Chondrocyte (in vitro differentiated cells): Measurements from ENCODE around the gene COTL1. TPM values are rescaled to one million over a fixed set of nuclear protein-coding genes. Genes with fewer than 3 reads are reported as not detected.

ENCODE experiments used
- DNase-seq: peaks from one replicate; pipeline ENCODE4 v3.0.0; 2021; ENCODE audit warnings: mixed read lengths, low spot score
- H3K27ac Mint-ChIP-seq: one replicate; pipeline ENCODE4 v1.8.0; 2021; ENCODE audit warnings: mild to moderate bottlenecking, moderate library complexity, mixed read lengths; ENCODE audit not compliant: unreplicated experiment
- H3K27me3 Mint-ChIP-seq: 2 replicates; pipeline ENCODE4 v1.8.0; 2021; ENCODE audit warnings: low read depth, mixed read lengths
- H3K36me3 Mint-ChIP-seq: 2 replicates; pipeline ENCODE4 v1.8.0; 2021; ENCODE audit warnings: low read depth, mixed read lengths
- H3K4me1 Mint-ChIP-seq: 2 replicates; pipeline ENCODE4 v1.8.0; 2021; ENCODE audit warnings: low read depth, mild to moderate bottlenecking, mixed read lengths
- H3K4me3 Mint-ChIP-seq: one replicate; pipeline ENCODE4 v1.8.0; 2021; ENCODE audit warnings: mild to moderate bottlenecking, moderate library complexity, mixed read lengths; ENCODE audit not compliant: unreplicated experiment
- H3K9me3 Mint-ChIP-seq: 2 replicates; pipeline ENCODE4 v1.8.0; 2021; ENCODE audit warnings: low read depth, mixed read lengths
- total RNA-seq: library from RNA; stranded (reverse); gene quantifications from 3 replicates; pipeline ENCODE4 v1.2.1, GENCODE V29; 2021
- TF ChIP-seq, protein P1 (sequence below): fragments of 200-600 bp; sonication (generic); IDR thresholded peaks from 2 replicates; pipeline ENCODE4 v1.5.0; 2021; ENCODE audit warnings: antibody characterized with exemption, mild to moderate bottlenecking, moderate library complexity

The COTL1 gene
- total RNA-seq, 1 donor from 2014 or later = 52.8 TPM

DNA sequence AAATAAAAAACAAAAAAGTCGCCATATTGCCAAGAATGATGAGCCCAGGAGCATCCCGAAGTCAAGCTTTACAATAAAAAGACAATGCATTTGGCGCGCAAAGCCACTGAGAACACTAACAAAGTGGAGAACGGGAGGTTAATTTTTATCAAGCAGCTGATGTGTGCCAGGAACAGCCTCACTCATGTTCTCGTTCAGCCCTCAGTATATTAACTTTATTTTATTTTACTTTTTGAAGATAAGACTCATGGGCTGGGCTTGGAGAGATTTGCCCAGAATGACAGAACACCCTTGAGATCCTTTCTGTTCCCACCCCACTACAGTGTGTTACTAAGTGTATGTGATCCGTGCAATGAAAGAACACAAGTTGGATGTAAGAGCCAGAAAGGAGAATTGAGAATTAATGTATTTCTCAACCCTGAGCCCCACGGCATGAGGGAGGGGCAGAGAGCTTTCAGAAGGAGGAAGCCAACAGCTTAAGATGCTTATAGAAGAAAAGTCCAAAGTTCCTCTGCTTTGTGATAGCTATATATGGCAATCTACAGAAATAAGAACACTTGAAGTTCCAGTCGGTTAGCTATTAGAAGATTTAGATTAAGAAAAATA is 48.4 kb downstream of the COTL1 start:
- TF ChIP-seq, protein P1, sequence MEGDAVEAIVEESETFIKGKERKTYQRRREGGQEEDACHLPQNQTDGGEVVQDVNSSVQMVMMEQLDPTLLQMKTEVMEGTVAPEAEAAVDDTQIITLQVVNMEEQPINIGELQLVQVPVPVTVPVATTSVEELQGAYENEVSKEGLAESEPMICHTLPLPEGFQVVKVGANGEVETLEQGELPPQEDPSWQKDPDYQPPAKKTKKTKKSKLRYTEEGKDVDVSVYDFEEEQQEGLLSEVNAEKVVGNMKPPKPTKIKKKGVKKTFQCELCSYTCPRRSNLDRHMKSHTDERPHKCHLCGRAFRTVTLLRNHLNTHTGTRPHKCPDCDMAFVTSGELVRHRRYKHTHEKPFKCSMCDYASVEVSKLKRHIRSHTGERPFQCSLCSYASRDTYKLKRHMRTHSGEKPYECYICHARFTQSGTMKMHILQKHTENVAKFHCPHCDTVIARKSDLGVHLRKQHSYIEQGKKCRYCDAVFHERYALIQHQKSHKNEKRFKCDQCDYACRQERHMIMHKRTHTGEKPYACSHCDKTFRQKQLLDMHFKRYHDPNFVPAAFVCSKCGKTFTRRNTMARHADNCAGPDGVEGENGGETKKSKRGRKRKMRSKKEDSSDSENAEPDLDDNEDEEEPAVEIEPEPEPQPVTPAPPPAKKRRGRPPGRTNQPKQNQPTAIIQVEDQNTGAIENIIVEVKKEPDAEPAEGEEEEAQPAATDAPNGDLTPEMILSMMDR = no peak
- Mint-ChIP-seq H3K4me3 (no peak overlapping the region), H3K36me3 (peaks cover 18% of the 10 kb centered on the region), H3K27me3 (no peaks in the 10 kb centered on the region), H3K27ac (no peak overlapping the region), H3K4me1 (peaks cover 7% of the 10 kb centered on the region), H3K9me3 (peaks cover 12% of the 10 kb centered on the region)
- DNase-seq = no peak

DNA sequence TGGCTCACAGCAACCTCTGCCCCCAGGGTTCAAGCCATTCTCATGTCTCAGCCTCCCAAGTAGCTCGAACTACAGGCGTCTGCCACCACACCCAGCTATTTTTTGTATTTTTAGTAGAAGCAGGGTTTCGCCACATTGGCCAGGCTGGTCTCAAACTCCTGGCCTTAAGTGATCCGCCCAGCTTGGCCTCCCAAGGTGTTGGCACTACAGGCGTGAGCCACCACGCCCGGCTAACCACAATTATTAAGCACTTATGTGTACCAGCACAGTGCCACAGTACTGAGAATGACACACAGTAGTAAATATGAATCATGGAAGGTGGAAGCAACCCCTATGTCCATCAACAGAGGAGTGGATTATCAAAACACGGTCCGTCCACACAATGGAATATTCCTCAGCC is 49.8 kb downstream of the COTL1 start:
- no peak for DNase-seq
- Mint-ChIP-seq H3K9me3 (peaks cover 12% of the 10 kb centered on the region), H3K36me3 (peaks cover 19% of the 10 kb centered on the region), H3K4me3 (no peak overlapping the region), H3K4me1 (peaks cover 7% of the 10 kb centered on the region), H3K27ac (no peak overlapping the region), H3K27me3 (no peaks in the 10 kb centered on the region)
- TF ChIP-seq, protein P1 = no peak

DNA sequence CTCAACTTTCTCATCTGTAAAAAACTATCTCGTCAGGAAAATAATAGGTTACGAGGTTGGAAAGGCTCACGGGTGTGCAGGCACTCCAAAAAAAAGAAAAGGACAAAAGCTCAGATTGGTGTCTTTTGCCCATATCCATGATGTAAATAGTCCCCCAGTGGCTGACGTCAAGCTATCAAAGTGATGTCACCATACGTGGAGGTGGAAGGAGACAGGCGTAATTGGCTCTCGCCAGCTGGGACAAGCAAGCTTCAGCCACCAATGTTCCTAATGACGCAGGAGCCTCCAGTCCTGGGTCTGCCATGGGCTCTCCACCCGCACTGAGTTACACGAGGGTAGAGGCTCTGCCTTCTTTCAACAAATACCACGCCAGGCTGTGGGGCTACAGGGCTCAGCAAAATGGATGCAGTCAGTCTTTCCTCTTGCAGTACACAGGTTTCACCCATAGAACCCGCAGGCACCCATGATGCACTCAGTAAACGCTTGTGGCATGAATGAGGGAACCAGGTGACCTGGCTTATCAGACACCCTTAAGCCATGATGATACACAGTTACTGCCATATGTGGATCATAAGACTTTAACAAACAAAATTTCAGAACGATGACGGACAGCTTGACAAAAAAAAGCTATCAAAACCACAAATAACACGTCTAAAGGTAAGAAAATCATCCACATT is 50.5 kb downstream of the COTL1 start:
- DNase-seq = no peak
- TF ChIP-seq, protein P1 = no peak
- Mint-ChIP-seq H3K4me3 (no peak overlapping the region), H3K4me1 (peaks cover 7% of the 10 kb centered on the region), H3K27ac (no peak overlapping the region), H3K36me3 (peaks cover 19% of the 10 kb centered on the region), H3K27me3 (no peaks in the 10 kb centered on the region), H3K9me3 (peaks cover 12% of the 10 kb centered on the region)

DNA sequence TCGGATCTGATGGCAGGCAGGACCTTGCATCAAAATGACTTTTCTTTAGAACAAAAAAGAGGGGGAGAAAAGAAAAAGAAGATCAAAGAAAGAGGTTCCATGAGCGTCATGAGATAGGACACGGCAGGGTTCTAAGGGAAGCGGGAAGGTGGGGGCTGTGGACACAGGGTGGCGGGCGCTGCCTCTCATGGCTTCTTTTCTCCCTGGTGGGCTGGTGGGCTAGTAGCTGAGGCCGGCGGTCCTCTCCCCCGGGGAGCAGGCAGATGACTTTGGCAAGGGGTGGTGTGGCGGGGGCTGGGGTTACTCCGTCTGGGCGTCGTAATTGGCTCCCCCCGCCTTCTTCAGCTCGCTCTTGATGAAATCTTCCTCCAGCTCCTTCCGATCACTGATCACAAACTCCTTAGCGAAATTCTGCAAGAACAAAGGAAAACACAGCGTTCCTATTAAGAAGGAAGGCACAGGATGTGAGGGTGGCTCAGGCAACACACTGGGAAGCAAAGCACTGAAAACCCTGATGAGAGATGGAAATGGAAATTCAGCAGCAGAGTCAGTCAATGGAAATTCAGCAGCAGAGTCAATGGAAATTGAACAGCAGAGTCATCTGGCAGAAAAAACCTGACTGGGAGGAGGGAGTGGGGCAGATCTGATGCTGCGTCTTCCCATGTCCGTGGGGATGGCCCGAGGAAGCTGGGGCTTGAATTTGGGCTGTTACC is 51.2 kb downstream of the COTL1 start:
- no peaks in the 10 kb centered on the region for H3K27me3 Mint-ChIP-seq
- H3K9me3 Mint-ChIP-seq = peaks cover 12% of the 10 kb centered on the region
- peaks cover 19% of the 10 kb centered on the region for H3K36me3 Mint-ChIP-seq
- no peak overlapping the region for H3K4me3 Mint-ChIP-seq
- H3K27ac Mint-ChIP-seq = no peak overlapping the region
- H3K4me1 Mint-ChIP-seq = peaks cover 7% of the 10 kb centered on the region
- no peak for DNase-seq
- TF ChIP-seq, protein P1 = no peak

DNA sequence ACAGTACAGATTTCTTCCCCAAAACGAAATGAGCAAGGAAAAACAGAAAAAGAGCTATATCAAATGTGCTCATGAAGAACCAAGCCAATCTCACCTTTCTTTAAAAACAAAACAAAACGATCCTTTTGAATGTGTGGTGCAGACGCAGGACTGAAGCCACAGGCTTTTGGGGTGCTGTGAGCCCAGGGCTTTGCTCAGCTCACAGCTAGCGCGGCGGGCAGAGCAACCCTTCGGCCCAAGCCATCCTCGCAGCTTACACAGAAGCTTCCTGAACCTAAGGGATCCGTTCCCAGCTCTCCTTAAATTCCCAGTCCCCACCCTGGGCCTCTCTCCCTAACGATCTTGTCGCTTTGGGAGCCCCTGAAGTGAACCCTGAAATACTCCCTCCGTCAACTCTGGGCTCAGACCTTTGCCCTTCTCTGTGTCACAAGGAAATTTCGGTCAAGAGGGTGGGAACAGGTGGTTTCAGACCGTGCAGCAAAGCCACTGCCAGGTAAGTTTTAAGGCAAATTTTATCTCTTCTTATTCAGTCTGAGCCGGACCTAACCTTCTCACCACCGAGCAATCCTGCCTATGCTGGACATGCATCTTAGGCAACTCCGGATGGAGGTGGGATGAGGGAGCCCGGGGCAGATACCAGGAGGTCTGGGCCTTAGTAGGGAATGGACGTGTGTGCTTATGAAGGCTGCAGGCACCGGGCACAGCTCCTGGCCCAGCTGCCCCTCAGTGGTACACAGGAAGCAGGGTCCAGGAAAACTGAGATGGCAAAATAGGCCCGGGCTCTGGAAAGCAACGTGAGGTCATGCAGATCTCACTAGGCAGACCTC is 52.0 kb downstream of the COTL1 start:
- H3K27ac Mint-ChIP-seq = no peak overlapping the region
- peaks cover 12% of the 10 kb centered on the region for H3K9me3 Mint-ChIP-seq
- TF ChIP-seq, protein P1 = no peak
- peaks cover 18% of the 10 kb centered on the region for H3K36me3 Mint-ChIP-seq
- H3K4me3 Mint-ChIP-seq = no peak overlapping the region
- no peaks in the 10 kb centered on the region for H3K27me3 Mint-ChIP-seq
- H3K4me1 Mint-ChIP-seq = peaks cover 7% of the 10 kb centered on the region
- no peak for DNase-seq
